Liver (tissue), 3 donors: ENCODE measurements around the gene EFHD2.

ENCODE experiments used
- CTCF ChIP-seq: fragments of 150-350 bp; IDR thresholded peaks from 2 replicates; pipeline ENCODE4 v1.5.1; 2017; ENCODE audit warnings: improper control_type of control experiment, low read depth, low read length; ENCODE audit not compliant: missing input control
- EGR1 ChIP-seq, 2 donors: IDR thresholded peaks; 2 replicates each; pipeline ENCODE4 v1.6.1; 2016 to 2018; ENCODE audit warnings: antibody characterized with exemption in 2 of 2, low read depth in 2 of 2
- GABPA ChIP-seq, 2 donors: IDR thresholded peaks in 1 of 2; conservative IDR thresholded peaks in 1 of 2; 2 replicates each; pipeline ENCODE4 v1.6.1; 2016; ENCODE audit warnings: antibody characterized with exemption in 2 of 2, mild to moderate bottlenecking in 1 of 2, moderate library complexity in 1 of 2
- JUND ChIP-seq, 2 donors: IDR thresholded peaks; 2 replicates each; pipeline ENCODE4 v1.6.1; 2016; ENCODE audit warnings: antibody characterized with exemption in 2 of 2
- NR2F2 ChIP-seq: IDR thresholded peaks from 2 replicates; pipeline ENCODE4 v1.6.1; 2016; ENCODE audit warnings: antibody characterized with exemption
- RAD21 ChIP-seq, 2 donors: IDR thresholded peaks; 2 replicates each; pipeline ENCODE4 v1.6.1; 2016; ENCODE audit warnings: antibody characterized with exemption in 2 of 2, mild to moderate bottlenecking in 2 of 2
- RXRA ChIP-seq, 2 donors: IDR thresholded peaks; 2 replicates each; pipeline ENCODE4 v1.6.1; 2017 to 2018; ENCODE audit warnings: antibody characterized with exemption in 2 of 2, mild to moderate bottlenecking in 1 of 2
- SP1 ChIP-seq: IDR thresholded peaks from 2 replicates; pipeline ENCODE4 v1.6.1; 2018; ENCODE audit warnings: antibody characterized with exemption, mild to moderate bottlenecking
- TAF1 ChIP-seq: conservative IDR thresholded peaks from 2 replicates; pipeline ENCODE4 v1.6.1; 2016; ENCODE audit warnings: antibody characterized with exemption, mild to moderate bottlenecking
- TF ChIP-seq, protein P1 (sequence below): IDR thresholded peaks from 2 replicates; pipeline ENCODE4 v1.6.1; 2016; ENCODE audit warnings: antibody characterized with exemption
- TF ChIP-seq, protein P2 (sequence below): IDR thresholded peaks from 2 replicates; pipeline ENCODE4 v1.6.1; 2016; ENCODE audit warnings: antibody characterized with exemption, mild to moderate bottlenecking
- TF ChIP-seq, protein P3 (sequence below): IDR thresholded peaks from 2 replicates; pipeline ENCODE4 v1.6.1; 2016; ENCODE audit warnings: antibody characterized with exemption
- TF ChIP-seq, protein P4 (sequence below): IDR thresholded peaks from 2 replicates; pipeline ENCODE4 v1.6.1; 2016; ENCODE audit warnings: antibody characterized with exemption
- donor health status: healthy.
- donor health status: healthy.

DNA sequence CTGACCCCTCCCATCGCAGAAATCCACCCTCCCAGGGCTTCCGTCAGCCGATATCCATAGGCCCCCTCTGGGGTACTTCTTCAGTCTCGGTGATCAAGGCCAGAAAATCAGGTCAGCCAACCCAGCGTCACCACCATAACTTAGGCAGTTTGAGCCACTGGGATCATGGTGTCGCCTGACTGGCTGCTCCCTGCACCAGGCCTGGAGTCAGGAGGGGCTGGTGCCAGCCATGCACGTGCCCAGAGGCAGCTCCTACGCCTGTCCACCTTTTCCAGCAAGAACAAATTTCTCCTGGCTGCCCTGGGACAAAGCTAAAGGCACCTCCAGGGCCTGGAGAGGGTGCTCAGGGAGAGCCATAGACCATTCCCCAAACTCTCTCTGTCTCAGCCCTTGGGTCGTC is 23.8 kb downstream of the EFHD2 start:
- TF ChIP-seq CTCF: no peak
- TF ChIP-seq, protein P1, sequence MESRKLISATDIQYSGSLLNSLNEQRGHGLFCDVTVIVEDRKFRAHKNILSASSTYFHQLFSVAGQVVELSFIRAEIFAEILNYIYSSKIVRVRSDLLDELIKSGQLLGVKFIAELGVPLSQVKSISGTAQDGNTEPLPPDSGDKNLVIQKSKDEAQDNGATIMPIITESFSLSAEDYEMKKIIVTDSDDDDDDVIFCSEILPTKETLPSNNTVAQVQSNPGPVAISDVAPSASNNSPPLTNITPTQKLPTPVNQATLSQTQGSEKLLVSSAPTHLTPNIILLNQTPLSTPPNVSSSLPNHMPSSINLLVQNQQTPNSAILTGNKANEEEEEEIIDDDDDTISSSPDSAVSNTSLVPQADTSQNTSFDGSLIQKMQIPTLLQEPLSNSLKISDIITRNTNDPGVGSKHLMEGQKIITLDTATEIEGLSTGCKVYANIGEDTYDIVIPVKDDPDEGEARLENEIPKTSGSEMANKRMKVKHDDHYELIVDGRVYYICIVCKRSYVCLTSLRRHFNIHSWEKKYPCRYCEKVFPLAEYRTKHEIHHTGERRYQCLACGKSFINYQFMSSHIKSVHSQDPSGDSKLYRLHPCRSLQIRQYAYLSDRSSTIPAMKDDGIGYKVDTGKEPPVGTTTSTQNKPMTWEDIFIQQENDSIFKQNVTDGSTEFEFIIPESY: no peak
- no peak for TF ChIP-seq RAD21 (IDR thresholded peaks at IDR 0.05)
- no peak for TF ChIP-seq JUND (IDR thresholded peaks at IDR 0.05)
- TF ChIP-seq, protein P2, sequence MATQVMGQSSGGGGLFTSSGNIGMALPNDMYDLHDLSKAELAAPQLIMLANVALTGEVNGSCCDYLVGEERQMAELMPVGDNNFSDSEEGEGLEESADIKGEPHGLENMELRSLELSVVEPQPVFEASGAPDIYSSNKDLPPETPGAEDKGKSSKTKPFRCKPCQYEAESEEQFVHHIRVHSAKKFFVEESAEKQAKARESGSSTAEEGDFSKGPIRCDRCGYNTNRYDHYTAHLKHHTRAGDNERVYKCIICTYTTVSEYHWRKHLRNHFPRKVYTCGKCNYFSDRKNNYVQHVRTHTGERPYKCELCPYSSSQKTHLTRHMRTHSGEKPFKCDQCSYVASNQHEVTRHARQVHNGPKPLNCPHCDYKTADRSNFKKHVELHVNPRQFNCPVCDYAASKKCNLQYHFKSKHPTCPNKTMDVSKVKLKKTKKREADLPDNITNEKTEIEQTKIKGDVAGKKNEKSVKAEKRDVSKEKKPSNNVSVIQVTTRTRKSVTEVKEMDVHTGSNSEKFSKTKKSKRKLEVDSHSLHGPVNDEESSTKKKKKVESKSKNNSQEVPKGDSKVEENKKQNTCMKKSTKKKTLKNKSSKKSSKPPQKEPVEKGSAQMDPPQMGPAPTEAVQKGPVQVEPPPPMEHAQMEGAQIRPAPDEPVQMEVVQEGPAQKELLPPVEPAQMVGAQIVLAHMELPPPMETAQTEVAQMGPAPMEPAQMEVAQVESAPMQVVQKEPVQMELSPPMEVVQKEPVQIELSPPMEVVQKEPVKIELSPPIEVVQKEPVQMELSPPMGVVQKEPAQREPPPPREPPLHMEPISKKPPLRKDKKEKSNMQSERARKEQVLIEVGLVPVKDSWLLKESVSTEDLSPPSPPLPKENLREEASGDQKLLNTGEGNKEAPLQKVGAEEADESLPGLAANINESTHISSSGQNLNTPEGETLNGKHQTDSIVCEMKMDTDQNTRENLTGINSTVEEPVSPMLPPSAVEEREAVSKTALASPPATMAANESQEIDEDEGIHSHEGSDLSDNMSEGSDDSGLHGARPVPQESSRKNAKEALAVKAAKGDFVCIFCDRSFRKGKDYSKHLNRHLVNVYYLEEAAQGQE: no peak
- no peak for TF ChIP-seq GABPA (IDR thresholded peaks at IDR 0.05 in 1 of 2, conservative IDR thresholded peaks at IDR 0.05 in 1 of 2)
- no peak for TF ChIP-seq EGR1 (IDR thresholded peaks at IDR 0.05; ENCODE audit: low read depth in 2 of 2)
- no peak for TF ChIP-seq RXRA (IDR thresholded peaks at IDR 0.05)
- TF ChIP-seq, protein P3, sequence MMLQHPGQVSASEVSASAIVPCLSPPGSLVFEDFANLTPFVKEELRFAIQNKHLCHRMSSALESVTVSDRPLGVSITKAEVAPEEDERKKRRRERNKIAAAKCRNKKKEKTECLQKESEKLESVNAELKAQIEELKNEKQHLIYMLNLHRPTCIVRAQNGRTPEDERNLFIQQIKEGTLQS: no peak
- TF ChIP-seq NR2F2: no peak
- TF ChIP-seq, protein P4, sequence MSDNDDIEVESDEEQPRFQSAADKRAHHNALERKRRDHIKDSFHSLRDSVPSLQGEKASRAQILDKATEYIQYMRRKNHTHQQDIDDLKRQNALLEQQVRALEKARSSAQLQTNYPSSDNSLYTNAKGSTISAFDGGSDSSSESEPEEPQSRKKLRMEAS: no peak
- no peak for TF ChIP-seq SP1
- TF ChIP-seq TAF1: no peak
